Body of pancreas (tissue), 4 donors: Measurements from ENCODE around the gene RHOJ. TPM values are rescaled to one million over a fixed set of nuclear protein-coding genes. Genes with fewer than 3 reads are reported as not detected.

Source experiments
- ATAC-seq: fragments of 150-250 bp; one replicate; pipeline ENCODE4 v1.9.1; 2016
- DNase-seq, 4 donors: peaks; one replicate each; pipeline ENCODE4 v3.0.0-alpha.2; 2019
- H3K27ac ChIP-seq, 4 donors: fragments of 200-600 bp; sonication (generic); 1 replicate in 3 of 4; 2 replicates in 1 of 4; pipeline versions ENCODE4 v1.5.1 to v1.6.1; 2016 to 2019; ENCODE audit warnings: mild to moderate bottlenecking in 1 of 4, mixed read lengths in 1 of 4, moderate library complexity in 1 of 4
- H3K27me3 ChIP-seq, 2 donors: fragments of 200-600 bp; sonication (generic); one replicate each; pipeline ENCODE4 v1.6.0; 2016; ENCODE audit warnings: mild to moderate bottlenecking in 1 of 2
- H3K36me3 ChIP-seq, 2 donors: fragments of 200-600 bp; sonication (generic); replicated peaks in 1 of 2; 2 replicates each; pipeline ENCODE4 v1.5.1; 2016; ENCODE audit warnings: low read depth in 2 of 2; ENCODE audit not compliant: insufficient read depth in 1 of 2
- H3K4me1 ChIP-seq: fragments of 200-600 bp; sonication (generic); one replicate; pipeline ENCODE4 v1.6.0; 2016
- H3K4me3 ChIP-seq, 2 donors: fragments of 200-600 bp; sonication (generic); 1 replicate in 1 of 2; 2 replicates in 1 of 2; pipeline ENCODE4 v1.5.1; 2016 to 2019
- H3K9me3 ChIP-seq, 3 donors: fragments of 200-600 bp; sonication (generic); 1 replicate in 2 of 3; 2 replicates in 1 of 3; pipeline ENCODE4 v1.5.1; 2016
- POLR2A ChIP-seq, 3 donors: fragments of 450-650 bp; IDR thresholded peaks; one replicate each; pipeline ENCODE4 v1.6.1; 2016; ENCODE audit warnings: antibody characterized with exemption in 3 of 3, mild to moderate bottlenecking in 2 of 3
- WGBS, 2 donors: methylation state at CpG; one replicate each; pipeline ENCODE4 v1.1.5; 2017; 5-methylcytosine and 5-hydroxymethylcytosine counted together
- intact Hi-C: fragments of 100-400 bp; cut with DNase I; formaldehyde crosslinking; loops from one replicate; pipeline ENCODE4 v1.15.1; 2023
- total RNA-seq, 2 donors: library from RNA; depleted of rRNA; stranded (reverse); fragments of >200 nt; gene quantifications; one replicate each; pipeline ENCODE4 v1.1.0, GENCODE V29; 2016
- TF ChIP-seq, protein P1 (sequence below), 7 experiments: fragments of 450-650 bp in 4 of 7; fragments of 200-600 bp in 3 of 7; sonication (generic) in 3 of 7; IDR thresholded peaks; one replicate each; pipeline ENCODE4 v1.5.1; 2016 to 2019; ENCODE audit warnings: antibody characterized with exemption in 7 of 7

The RHOJ gene
- total RNA-seq, 2 donors from 2014 or later, result 4.2 to 7.3 TPM

- no peak overlapping the region for H3K4me3 ChIP-seq
- H3K27me3 ChIP-seq, result no peaks in the 10 kb centered on the region
- no peak for ATAC-seq
- no peak overlapping the region for H3K27ac ChIP-seq
- 83 to 91% methylated on average over 1 of the region's 1 CpG for WGBS, 2 donors
- H3K9me3 ChIP-seq, result no peaks in the 10 kb centered on the region
- TF ChIP-seq POLR2A (IDR thresholded peaks at IDR 0.05), result no peak
- TF ChIP-seq, protein P1, sequence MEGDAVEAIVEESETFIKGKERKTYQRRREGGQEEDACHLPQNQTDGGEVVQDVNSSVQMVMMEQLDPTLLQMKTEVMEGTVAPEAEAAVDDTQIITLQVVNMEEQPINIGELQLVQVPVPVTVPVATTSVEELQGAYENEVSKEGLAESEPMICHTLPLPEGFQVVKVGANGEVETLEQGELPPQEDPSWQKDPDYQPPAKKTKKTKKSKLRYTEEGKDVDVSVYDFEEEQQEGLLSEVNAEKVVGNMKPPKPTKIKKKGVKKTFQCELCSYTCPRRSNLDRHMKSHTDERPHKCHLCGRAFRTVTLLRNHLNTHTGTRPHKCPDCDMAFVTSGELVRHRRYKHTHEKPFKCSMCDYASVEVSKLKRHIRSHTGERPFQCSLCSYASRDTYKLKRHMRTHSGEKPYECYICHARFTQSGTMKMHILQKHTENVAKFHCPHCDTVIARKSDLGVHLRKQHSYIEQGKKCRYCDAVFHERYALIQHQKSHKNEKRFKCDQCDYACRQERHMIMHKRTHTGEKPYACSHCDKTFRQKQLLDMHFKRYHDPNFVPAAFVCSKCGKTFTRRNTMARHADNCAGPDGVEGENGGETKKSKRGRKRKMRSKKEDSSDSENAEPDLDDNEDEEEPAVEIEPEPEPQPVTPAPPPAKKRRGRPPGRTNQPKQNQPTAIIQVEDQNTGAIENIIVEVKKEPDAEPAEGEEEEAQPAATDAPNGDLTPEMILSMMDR (IDR thresholded peaks at IDR 0.05), result no peak
- H3K4me1 ChIP-seq, result peaks cover 5% of the 10 kb centered on the region
- DNase-seq, result no peak
- intact Hi-C loops, result no loop called here
- H3K36me3 ChIP-seq, result no peaks in the 10 kb centered on the region
These were observed 4.9 kb downstream of the RHOJ start for GRCh38 chr14:63209160-63209559.

DNA sequence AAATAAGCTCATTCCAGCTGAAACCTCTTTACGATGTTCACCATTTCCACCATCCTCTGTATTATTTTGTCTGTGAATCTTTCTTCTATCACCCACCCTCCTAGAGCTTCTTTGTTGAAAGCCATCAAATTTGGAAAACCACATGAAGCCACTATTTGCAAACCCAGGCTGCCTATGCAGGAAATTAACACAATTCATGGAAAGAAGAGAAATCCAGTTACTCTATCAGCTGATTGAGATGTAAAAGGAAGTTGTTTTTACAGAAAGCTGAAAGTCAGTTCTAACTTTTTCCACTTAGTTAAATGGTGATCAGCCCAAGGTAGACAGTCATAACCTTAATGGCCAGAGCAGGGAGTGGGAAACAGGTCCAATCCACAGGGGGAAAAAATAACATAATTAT, 6.6 kb downstream of the RHOJ start:
- H3K4me1 ChIP-seq, result no peaks in the 10 kb centered on the region
- DNase-seq (no peak), ATAC-seq (no peak)
- TF ChIP-seq POLR2A (IDR thresholded peaks at IDR 0.05), result no peak
- TF ChIP-seq, protein P1 (IDR thresholded peaks at IDR 0.05), result no peak
- intact Hi-C loops, result no loop called here
- no peaks in the 10 kb centered on the region for H3K36me3 ChIP-seq
- 21 to 33% methylated on average over 1 of the region's 1 CpG for WGBS, 2 donors
- no peak overlapping the region for H3K27ac ChIP-seq
- H3K4me3 ChIP-seq, result no peak overlapping the region
- no peaks in the 10 kb centered on the region for H3K9me3 ChIP-seq
- no peaks in the 10 kb centered on the region for H3K27me3 ChIP-seq

DNA sequence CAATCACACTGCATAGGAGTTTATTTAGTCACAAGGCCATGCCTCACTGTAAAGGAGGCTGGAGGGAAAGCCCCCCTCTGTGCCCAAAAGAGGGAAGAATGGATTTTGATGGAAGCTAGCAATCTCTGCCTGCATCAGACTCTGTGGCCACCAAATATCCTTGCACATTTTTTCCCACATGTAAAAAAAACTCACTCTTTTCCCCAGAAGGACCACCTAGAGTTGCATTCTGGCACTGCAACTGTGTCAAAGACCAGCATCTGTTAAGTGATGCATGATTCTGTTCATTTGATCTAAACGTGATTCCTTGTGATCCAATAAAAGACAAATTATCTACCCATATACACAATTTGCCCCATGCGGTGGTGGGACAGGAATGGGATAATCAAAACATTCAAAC, 8.0 kb downstream of the RHOJ start:
- intact Hi-C loops, result no loop called here
- no peak for TF ChIP-seq POLR2A (IDR thresholded peaks at IDR 0.05)
- TF ChIP-seq, protein P1 (IDR thresholded peaks at IDR 0.05), result no peak
- H3K4me3 ChIP-seq, result no peak overlapping the region
- no peaks in the 10 kb centered on the region for H3K27me3 ChIP-seq
- no peaks in the 10 kb centered on the region for H3K9me3 ChIP-seq
- H3K36me3 ChIP-seq, result no peaks in the 10 kb centered on the region
- H3K4me1 ChIP-seq, result no peaks in the 10 kb centered on the region
- DNase-seq, result no peak
- 46 to 57% methylated on average over 2 of the region's 2 CpGs for WGBS, 2 donors
- no peak for ATAC-seq
- H3K27ac ChIP-seq, result no peak overlapping the region

DNA sequence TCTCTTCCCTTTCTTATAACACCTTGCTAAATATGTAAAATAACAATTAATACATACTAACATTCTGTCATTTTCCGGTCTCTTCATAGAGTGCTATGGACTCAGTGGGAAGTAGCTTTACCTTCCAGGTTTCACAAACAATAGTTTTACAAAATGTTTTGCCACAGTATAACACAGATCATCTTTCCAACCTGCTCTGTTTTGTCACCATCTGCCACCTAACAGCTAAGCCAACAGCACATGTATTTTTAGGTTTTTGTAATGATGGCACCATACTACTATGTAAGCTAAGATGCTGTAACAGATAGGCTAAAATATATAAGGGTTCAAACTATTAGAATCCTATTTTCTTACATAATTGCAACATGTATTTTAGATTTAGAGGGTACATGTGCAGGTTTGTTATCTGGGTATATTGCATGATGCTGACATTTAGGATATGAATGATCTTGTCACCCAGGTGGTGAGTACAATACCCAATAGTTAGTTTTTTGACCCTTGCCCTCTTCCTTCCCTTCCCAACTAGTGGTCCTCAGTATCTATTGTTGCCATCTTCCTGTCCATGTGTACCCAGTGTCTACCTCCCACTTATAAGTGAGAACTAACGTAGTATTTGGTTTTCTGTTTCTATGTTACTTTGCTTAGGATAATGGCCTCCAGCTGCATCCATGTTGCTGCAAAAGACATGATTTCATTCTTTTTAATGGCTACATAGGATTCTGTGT, 8.7 kb downstream of the RHOJ start:
- H3K27ac ChIP-seq, result no peak overlapping the region
- no peak overlapping the region for H3K4me3 ChIP-seq
- intact Hi-C loops, result no loop called here
- H3K4me1 ChIP-seq, result no peaks in the 10 kb centered on the region
- 76 to 82% methylated on average over 2 of the region's 2 CpGs for WGBS, 2 donors
- H3K27me3 ChIP-seq, result no peaks in the 10 kb centered on the region
- no peaks in the 10 kb centered on the region for H3K36me3 ChIP-seq
- no peaks in the 10 kb centered on the region for H3K9me3 ChIP-seq
- no peak for DNase-seq
- no peak for TF ChIP-seq POLR2A (IDR thresholded peaks at IDR 0.05)
- TF ChIP-seq, protein P1 (IDR thresholded peaks at IDR 0.05), result no peak
- ATAC-seq, result no peak
